ENCODE measurements around the gene SPIN2B.
"Not testable (repeated sequence)": the region's sequence is repeated elsewhere in the genome, so short reads cannot be mapped to it uniquely, and the experiment has no call there.

The SPIN2B gene

GRCh38 chrX:57121162-57121755 is at the start of gene SPIN2B:
Gene SPIN2B, minus strand, starts transcription at chrX:57121548.
- DNase-seq = peak; percentile 76

- DNase-seq = no peak
Observed at GRCh38 chrX:57156397-57157049, 35.2 kb upstream of the SPIN2B start.

DNA sequence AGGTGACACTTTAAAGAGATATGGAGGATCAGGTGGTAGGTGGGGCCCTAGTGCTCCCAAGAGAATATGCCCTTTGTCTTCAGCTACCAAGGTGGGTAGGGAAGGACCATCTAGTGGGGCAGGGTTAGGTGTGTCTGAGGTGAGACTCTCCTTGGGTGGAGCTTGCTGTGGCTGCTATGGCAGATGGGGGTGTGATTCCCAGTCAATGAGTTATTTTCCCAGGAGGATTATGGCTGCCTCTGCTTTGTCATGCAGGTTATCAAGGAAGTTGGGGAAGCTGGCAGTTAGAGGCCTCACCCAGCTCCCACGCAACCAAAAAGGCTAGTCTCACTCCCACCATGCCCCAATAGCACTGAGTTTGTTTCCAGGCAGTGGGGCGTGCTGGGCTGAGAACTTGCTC is 33.8 kb upstream of the SPIN2B start:
- DNase-seq = no peak

- not testable (repeated sequence) for DNase-seq
Observed at GRCh38 chrX:57152222-57152621, 30.9 kb upstream of the SPIN2B start.

GRCh38 chrX:57138674-57139073 is 17.3 kb upstream of the SPIN2B start:
- DNase-seq = no peak

DNA sequence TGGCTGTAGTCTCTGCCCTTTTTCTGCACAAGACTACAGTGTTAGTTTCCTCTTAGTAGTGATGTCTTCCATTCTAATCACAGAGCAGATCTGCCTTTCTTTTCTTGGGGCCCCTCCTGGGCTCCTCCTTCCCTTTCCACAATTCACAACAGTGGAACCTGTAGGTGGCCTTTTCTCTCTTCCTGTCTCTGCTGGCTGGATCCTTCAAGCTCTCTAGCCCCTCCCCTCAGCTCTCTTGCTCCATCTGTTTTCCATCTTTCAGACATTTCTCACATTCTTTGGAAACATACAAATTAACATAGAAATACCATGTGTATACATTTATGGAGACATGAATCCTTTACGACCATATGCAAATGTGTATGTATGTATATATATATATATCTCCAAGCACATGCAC is 16.2 kb upstream of the SPIN2B start:
- no peak for DNase-seq

DNA sequence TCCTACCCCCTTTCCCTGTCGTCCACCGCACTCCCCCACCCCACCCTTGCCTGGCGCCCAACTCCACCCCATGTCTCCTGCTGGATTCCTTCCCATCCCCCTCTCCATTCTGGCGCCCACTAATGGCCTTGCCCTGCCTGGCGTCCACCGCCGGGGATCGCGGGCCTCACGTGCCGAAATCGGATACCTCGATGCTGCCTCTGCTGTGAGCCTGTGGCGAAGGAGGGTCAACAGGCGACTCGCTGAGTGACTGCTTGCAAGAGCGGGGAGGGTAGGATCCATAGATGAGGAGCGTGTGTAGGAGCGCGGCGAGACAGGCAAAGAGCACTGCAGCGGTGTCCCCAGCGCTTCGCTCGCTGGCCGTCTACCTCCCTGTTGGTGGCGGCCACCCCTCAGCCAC is 15.7 kb upstream of the SPIN2B start, which contains the start of gene SPIN2A:
Gene SPIN2A, minus strand, starts transcription at position 325 of the 400 bp plus-strand sequence. CDS start 800 bp downstream, outside the sequence.
- not testable (repeated sequence) for DNase-seq

DNA sequence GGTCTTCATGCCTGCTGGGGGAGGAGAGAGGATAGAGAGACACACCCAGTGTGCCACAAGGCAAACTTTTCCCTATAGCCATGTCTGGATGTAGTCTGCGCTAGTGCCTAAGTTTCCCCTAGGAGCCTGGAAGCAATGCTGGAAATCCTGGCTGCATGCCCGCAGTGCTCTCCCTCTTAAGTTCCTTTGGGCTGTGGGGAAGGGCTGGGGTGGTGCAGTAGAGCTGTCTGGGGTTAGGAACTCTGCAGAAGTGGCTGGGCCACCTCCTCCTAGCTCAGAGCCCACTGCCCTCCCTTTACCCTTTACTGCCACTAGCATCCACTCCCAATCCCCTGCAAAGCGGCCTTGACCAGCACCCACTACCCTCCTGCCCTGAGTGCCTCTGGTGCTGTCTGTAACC is 15.2 kb upstream of the SPIN2B start:
- DNase-seq = not testable (repeated sequence)

DNA sequence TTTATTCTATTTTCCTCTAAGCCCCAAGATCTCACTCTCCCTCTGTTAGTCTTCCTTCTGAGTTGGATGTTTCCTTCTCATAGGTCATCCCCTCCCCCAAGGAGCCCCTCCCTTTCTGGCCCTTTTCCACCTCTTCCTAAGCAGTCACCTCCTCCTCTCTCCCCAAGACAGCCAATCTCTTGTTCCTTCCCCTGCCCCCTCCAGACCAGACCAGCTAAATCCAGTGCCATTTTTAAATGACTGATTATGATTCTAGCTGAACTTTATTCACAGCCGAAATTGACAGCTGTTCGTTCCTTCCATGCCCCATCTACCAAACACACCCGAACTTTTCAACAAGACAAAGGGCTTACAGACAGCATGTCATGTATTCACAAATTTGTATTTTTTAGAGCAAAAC is 13.9 kb upstream of the SPIN2B start:
- no peak for DNase-seq

DNA sequence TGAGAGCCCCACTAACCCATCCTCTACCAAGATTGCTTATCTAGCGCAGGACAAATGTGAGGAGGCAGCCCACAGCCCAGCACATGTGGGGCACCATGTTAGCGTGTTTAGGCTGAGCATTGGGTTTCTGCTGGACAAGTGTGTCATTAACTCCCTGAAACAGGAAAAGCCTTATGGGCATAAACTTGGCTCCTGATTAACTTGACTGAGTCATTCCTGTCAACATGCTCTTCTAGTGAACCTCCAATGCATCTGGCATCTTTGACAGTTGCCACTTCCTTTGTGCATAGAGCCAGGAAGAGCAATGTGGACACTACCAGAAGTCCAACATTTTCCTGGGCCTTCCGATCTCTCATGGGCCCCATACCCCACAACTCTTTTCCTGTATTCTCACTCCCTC is 13.4 kb upstream of the SPIN2B start:
- DNase-seq = no peak

- no peak for DNase-seq
Observed at GRCh38 chrX:57133706-57134105, 12.4 kb upstream of the SPIN2B start.

DNA sequence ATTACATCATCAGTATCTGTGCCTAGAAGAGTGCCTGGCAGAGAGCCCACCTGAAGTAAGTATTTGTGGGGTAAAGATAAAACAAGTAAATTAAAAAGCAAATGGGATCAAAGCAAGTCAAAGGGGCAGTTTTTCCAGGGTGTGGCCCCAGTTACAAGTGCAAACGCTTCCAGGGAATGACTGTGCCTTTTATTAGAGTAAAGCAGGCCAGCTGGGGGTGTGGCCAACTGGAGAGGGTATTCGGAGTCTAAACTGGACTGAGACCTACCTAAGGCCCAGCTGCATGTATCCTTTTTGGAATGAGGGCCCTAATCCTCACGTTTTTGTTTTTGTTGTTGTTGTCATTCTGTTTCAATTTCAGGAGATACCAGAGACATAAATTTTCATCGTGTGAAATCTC is 11.9 kb upstream of the SPIN2B start:
- not testable (repeated sequence) for DNase-seq

DNA sequence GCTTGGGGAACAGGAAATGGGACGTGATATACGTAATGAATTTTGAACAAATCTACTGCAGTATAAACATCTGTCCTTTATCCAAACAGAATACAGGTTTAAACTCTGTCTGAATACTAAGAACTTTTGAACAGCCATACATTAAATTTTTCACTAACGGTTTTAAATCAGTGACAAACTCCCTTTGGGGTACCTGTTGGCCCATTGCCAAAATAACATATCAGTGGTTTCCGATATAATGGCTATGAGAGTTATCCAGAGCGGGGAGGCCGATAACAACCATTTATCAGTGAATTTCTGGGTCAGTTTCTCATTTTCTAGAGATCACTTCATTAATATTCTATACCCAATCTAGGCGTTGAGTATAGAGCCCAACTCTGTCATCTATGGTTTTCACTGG is 10.7 kb upstream of the SPIN2B start:
- DNase-seq = no peak

- DNase-seq = no peak
Observed at GRCh38 chrX:57121816-57122215, 468 bp upstream of the SPIN2B start.

- DNase-seq = not testable (repeated sequence)
Observed at GRCh38 chrX:57120619-57121161, 658 bp downstream of the SPIN2B start.

DNA sequence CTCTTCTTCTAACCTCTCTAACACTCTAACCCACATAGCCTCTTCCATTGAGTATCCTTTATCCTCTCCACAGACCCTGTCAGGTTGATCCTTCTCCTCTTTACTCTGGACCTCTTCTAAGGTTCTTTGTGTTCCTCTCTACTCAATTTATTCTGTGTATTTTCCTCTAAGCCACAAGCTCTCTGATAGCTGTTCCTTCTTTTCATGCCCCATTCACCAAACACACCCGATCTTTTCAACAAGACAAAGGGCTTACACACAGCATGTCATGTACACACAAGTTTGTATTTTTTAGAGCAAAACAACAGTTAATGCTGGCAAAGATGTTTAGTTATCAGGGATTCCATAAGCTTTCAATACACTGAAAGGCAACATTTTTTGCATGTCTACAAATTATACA is 1.9 kb downstream of the SPIN2B start:
- DNase-seq = no peak

- not testable (repeated sequence) for DNase-seq
Observed at GRCh38 chrX:57117566-57117965, 3.8 kb downstream of the SPIN2B start.

- DNase-seq = no peak
Observed at GRCh38 chrX:57104921-57105398, 16.4 kb downstream of the SPIN2B start.

DNA sequence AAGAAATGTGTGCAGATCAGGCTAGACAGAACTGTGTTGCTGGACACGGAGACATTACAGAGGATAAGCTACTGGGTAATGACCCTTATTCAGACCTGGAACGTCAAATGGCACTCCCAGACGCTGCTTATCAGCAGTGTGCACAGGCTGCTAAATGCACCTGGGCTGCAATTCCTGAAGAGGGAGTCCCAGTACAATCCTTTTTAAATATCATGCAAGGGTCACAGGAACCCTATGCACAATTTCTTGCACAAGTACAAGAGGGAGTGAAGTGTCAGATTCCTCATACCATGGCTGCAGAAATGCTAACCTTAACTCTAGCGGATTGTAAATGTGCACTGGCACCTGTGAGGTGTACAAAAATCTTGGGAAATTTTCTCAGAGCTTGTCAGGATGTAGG is 16.9 kb downstream of the SPIN2B start:
- no peak for DNase-seq

DNA sequence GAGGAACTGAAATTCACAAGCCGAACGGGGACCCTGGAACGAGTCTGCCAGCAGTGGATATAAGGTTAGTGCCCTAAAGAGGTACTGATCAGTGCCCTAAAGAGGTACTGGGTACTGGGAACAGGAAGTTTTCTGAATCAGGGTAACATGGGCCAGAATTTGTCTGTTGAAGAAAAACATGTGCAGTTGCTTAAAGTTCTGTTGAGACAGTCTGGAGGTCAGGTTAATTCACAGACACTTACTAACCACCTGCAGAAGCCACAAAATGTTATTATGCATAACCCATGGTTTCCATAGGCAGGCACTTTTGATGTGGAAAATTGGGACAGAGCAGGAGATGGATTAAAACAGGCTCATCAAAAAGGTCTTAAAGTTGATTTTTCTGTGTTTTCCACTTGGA is 17.9 kb downstream of the SPIN2B start:
- DNase-seq = no peak

- not testable (repeated sequence) for DNase-seq
Observed at GRCh38 chrX:57102918-57103317, 18.4 kb downstream of the SPIN2B start.

GRCh38 chrX:57083143-57083542 is 38.2 kb downstream of the SPIN2B start:
- DNase-seq = no peak

DNA sequence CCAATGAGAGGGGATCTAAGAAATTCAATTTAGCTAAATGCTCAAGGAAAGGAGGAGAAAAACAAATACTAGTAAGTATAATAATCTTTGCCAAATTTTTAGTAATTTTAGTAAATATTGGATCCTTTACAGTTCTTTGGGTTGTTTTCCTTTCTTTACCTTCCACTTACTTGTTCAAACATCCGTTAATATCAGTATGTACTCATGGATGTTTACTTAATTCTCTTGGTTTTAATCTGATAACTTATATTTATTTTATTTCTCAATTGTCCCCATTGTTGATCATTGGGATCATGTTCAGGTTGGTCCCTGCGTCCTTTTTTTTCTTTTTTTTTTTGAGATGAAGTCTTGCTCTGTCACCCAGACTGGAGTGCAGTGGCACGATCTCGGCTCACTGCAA is 46.9 kb downstream of the SPIN2B start:
- no peak for DNase-seq

Data from stimulated activated CD4-positive, alpha-beta T cell treated with anti-CD3 and anti-CD28 coated beads, Interleukin-4, amount 100 ng/mL, for 1 hour (primary cell).